Left cardiac atrium (tissue), 4 donors: ENCODE data around the gene CD244. TPM values are rescaled to one million over a fixed set of nuclear protein-coding genes. Genes with fewer than 3 reads are reported as not detected.
A peak's percentile ranks its signal among the peaks of the same experiment; 100 is the strongest.
"Not testable (repeated sequence)": the region's sequence is repeated elsewhere in the genome, so short reads cannot be mapped to it uniquely, and the experiment has no call there.

Source experiments
- ATAC-seq, 2 donors: fragments of 200-7000 bp; cut with Tn5 transposase; one replicate each; pipeline ENCODE4 v1.9.1; 2020; ENCODE audit warnings: mild to moderate bottlenecking in 2 of 2, moderate library complexity in 2 of 2
- DNase-seq: peaks from one replicate; pipeline ENCODE4 v3.0.0-alpha.2; 2020
- intact Hi-C, 2 donors: fragments of 100-400 bp; cut with DNase I; formaldehyde crosslinking; loops; one replicate each; pipeline versions ENCODE4 v1.14.1 to v1.15.1; 2022 to 2023
- total RNA-seq, 2 donors: library from RNA; stranded (reverse); fragmentation: NEBNext Ultra II Directional; extraction: Animal tissue kit (Norgen Biotek cat#: 25700); gene quantifications; one replicate each; pipeline ENCODE4 v1.2.1, GENCODE V29; 2021
- donor health status: DM: no; HTN: yes; CAD: no.
- donor health status: DM: no; HTN: yes; CAD: no; lungs with severe emphysema.
- donor health status: DM: yes; HTN: yes; CAD: no.
- donor health status: Dilated cardiomyopathy.

Gene CD244
- total RNA-seq, 2 donors from 2014 or later: 0.50 to 0.80 TPM

DNA sequence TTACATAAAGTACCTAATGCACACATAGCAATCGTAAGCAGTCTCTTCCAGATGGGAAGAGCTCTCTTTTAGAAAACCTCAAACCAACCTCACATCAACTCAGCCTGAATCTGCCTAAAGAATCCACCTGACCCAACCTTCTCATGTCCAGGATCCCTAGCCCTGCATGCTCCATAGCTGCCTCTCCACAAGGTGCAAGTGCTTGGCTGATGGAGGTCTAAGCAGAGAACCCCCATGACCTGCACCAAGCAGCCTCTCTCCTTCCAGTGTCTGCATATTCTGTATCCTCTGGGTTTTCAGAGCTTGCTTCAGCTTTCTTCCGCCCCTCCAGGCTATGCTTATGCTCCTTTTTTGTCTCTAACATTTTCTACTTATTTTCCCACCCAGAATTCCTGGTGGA, 64.2 kb downstream of the CD244 start:
- intact Hi-C loops: no loop called here
- ATAC-seq: no peak
- no peak for DNase-seq

- ATAC-seq: no peak
- DNase-seq: no peak
- intact Hi-C loops: no loop called here
Observed at GRCh38 chr1:160797861-160798273, 64.8 kb downstream of the CD244 start.

DNA sequence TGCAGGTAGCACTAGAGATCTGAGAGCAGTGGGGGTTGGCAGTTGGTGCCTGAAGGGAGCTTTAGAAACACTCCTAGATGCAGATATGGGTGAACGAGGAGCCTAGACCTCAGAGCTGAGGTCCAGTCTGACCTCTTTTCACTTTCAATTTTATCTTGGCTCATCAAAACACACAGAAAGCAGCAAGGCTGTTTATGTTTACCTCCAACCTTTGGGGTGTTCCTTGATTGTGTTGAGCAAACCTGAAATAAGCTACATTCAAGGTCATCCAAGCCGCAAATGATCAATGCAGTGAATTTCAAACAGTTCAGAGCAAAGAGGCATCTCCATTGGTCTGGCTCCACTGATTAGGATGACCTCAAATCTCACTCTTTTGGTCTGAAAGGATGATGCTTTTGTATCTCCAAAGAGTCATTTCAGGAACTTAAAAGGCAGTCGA, 65.4 kb downstream of the CD244 start:
- DNase-seq: no peak
- ATAC-seq: no peak
- intact Hi-C loops: no loop called here

DNA sequence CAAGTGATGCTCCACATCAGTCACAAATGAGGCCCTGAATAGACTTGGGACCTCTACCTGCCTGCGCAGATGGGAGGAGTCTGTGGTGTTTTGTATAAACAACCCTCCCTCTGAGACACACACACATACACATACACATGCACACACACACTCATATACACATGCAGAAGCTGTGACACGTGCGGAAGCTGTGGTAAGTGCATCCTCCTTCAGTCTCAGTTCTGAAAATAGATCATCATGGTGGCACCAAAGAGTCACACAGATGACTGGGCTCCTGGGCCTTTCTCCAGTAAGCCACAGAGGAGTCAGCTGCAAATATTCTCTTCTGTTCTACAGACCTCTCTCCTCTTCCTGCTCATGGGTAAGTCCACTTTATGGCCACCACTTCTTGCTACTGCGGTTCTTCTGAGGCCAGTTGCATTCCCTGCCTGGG, 66.7 kb downstream of the CD244 start, which contains the start of gene LY9:
LY9 (plus strand) TSS at position 224 of the 433 bp plus-strand sequence; CDS start at position 238, 14 bp downstream.
- intact Hi-C loops: no loop called here

DNA sequence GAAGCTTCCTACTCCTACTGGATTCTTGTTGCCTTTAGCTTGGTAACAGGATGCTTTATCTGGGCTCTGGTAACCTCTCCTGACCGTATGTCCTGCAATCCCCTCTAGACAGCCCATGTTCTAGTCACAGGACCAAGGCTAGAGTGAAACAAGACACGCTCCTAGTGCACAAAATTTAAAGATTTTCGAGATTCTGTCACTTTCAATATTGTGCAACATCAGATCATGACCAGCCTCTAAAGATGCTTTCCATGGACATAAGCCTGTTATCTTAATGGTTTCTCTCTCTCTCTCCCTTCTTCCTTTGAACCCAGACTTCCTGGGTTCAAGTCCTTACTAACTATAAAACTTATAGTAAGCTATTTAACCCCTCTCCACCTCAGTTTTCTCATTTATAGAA, 68.3 kb downstream of the CD244 start:
- ATAC-seq (no peak), DNase-seq (no peak)
- intact Hi-C loops: no loop called here

More for the DNA sequence above, 66.7 kb downstream of the CD244 start, which contains the start of gene LY9:
- peak; percentile 64 to 67 for ATAC-seq
- no peak for DNase-seq

- DNase-seq (no peak), ATAC-seq (peak in 1 of 2 donors; percentile 41)
- intact Hi-C loops: no loop called here
Observed at GRCh38 chr1:160789702-160790611, 72.7 kb downstream of the CD244 start.

DNA sequence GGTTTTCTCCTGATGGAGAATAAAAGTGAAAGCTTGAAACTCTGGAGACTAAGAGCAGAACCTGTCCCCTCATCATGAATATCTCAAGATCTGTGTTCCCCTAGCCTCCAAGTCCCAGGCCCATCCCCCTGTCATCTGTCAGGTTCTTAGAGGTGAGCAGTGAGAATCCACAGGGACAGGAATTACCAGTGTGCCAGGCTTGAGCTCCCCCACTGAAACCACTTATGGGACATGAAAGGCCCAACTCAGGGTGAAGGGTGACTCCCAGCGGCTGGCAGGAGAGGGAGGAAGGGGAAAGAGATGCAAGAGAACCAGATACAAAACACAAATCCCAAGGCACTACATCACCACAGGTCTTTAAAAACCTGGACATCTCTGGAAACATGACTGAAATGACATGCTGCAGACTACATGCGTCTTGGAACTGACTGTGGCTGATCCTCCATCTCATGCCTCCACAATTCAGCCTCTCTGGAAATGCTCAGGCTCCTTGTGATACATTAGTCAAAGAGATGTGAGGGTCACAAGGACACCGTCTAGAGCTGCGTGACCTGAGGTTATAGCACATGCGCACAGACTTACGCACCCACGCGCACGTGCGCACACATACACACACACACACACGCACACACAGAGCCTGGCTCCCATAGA, 73.5 kb downstream of the CD244 start:
- intact Hi-C loops: no loop called here
- ATAC-seq: no peak
- no peak for DNase-seq

DNA sequence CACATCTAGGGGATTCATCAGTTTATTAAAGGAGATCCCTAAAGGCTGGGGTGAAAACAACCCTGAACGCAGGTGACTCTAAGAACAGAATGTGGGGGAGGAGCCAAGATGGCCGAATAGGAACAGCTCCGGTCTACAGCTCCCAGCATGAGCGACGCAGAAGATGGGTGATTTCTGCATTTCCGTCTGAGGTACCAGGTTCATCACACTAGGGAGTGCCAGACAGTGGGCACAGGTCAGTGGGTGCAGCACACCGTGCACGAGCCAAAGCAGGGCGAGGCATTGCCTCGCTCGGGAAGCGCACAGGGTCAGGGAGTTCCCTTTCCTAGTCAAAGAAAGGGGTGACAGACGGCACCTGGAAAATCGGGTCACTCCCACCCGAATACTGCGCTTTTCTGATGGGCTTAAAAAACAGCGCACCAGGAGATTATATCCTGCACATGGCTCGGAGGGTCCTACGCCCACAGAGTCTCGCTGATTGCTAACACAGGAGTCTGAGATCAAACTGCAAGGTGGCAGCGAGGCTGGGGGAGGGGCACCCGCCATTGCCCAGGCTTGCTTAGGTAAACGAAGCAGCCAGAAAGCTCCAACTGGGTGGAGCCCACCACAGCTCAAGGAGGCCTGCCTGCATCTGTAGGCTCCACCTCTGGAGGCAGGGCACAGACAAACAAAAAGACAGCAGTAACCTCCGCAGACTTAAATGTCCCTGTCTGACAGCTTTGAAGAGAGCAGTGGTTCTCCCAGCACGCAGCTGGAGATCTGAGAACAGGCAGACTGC, 79.5 kb downstream of the CD244 start:
- intact Hi-C loops, DNase-seq, ATAC-seq: not testable (repeated sequence)

DNA sequence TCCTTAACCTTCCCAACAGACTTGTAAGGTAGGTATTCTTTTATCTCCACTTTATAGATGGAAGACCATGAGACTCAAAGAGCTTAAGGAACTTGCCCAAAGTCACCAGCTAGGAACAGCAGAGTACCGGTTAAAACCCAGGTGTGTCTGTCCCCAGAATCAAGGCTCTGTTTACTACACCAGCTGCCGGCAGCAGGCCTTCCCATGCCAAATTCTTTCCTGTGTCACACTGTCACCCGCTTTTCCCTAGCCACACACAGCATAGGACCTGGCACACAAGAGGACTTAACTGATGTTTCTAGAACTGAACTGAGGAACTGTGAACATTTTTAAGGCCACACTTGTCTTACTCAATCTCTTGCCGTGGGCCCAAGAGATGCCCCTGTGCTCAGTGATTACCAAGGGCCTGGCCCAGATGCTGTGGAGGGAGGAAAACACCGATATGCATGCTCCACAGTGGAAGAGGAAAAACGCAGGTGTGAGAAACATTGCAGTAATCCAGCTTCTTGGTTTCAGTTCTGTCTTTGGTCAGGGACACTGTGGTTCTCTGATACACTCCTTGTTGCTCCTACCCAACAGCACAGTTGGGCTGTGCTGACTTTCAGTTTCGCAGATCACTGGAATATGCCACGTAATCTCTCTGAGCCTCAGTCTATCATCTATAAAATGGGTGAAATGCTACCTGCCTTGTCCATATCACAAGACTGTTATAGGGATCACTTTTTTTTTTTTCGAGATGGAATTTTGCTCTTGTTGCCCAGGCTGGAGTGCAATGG, 80.6 kb downstream of the CD244 start:
- intact Hi-C loops: no loop called here
- ATAC-seq (peak in 1 of 2 donors; percentile 65), DNase-seq (no peak)

DNA sequence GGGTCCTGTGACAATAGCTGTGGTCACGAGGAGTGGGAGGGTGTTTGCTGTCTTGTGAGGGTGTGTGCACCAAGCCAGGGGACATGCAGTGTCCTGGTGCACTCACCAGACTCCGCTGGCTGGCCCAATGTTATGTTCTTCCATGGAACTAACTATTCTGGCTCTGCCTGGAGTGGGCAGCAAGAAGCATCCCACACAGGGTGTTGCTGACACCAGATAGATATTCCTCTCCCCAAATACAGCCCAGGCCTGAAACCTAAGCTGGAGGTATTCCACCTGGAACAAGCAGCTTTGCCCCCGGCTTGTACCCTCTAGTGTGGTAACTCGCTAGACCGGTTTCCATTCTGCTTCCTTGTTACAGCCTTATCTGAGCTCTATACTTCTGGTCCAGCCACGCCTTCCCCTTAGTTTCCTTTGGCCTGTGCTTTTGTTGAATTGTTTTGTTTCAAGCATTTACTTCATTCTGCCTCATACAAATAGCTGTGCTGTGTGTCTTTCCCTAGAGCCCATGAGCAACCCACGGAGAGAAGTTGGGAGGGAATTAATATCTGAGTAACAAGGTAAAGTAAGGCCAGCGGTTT, 81.4 kb downstream of the CD244 start:
- ATAC-seq: peak in 1 of 2 donors; percentile 25
- intact Hi-C loops: no loop called here
- no peak for DNase-seq

GRCh38 chr1:160780398-160780755, 82.3 kb downstream of the CD244 start:
- no peak for ATAC-seq
- no peak for DNase-seq
- intact Hi-C loops: no loop called here

Other genes with a start within 250 kb of the CD244 start
- gene SLAMF1, start 215.8 kb downstream of the CD244 start, total RNA-seq: under 1 TPM; 0.91 to 0.94 TPM
- 1 to 10 TPM; 1.9 to 5.5 TPM for gene CD48, start 151.1 kb downstream of the CD244 start, total RNA-seq
- 1 to 10 TPM in 1 of 2 donors, under 1 TPM in 1; 0.68 to 1.9 TPM for gene SLAMF7, start 123.6 kb downstream of the CD244 start, total RNA-seq
- under 1 TPM; 0.65 to 0.71 TPM for gene LY9, start 66.7 kb downstream of the CD244 start, total RNA-seq
- gene ITLN1, start 22.3 kb upstream of the CD244 start, total RNA-seq: 100 to 1,000 TPM; 143 to 389 TPM
- under 1 TPM; 0.21 to 0.97 TPM for gene ITLN2, start 91.9 kb upstream of the CD244 start, total RNA-seq
- gene F11R, start 158.3 kb upstream of the CD244 start, total RNA-seq: 10 to 100 TPM; 16.4 to 18.0 TPM
- gene TSTD1, start 176.1 kb upstream of the CD244 start, total RNA-seq: 10 to 100 TPM; 21.6 to 23.5 TPM
- gene USF1, start 183.1 kb upstream of the CD244 start, total RNA-seq: 10 to 100 TPM; 33.7 to 34.4 TPM
- 10 to 100 TPM in 1 of 2 donors, 1 to 10 TPM in 1; 7.4 to 10.0 TPM for gene ARHGAP30, start 207.0 kb upstream of the CD244 start, total RNA-seq
- gene NECTIN4, start 226.7 kb upstream of the CD244 start, total RNA-seq: under 1 TPM in 1 of 2 donors, not detected in 1; 0.08 TPM
- 1 to 10 TPM; 3.5 to 5.7 TPM for gene KLHDC9, start 235.5 kb upstream of the CD244 start, total RNA-seq